WTC11 (cell line): ENCODE results near the gene MAX. TPM values are rescaled to one million over a fixed set of nuclear protein-coding genes. Genes with fewer than 3 reads are reported as not detected.

Experiments
- ATAC-seq: fragments of 200-7000 bp; cut with Tn5 transposase; 2 replicates; pipeline ENCODE4 v1.10.0; 2021; ENCODE audit warnings: mild to moderate bottlenecking, moderate library complexity
- CTCF ChIA-PET: fragments of 300-600 bp; sonication (Branson Sonifier 250); formaldehyde crosslinking; loops from one replicate; lab custom pipeline; 2021; ENCODE audit warnings: antibody characterized with exemption; lab: Charles Lee
- POLR2A ChIA-PET: fragments of 350-600 bp; sonication (Branson Sonifier 250); formaldehyde crosslinking; loops from one replicate; lab custom pipeline; 2021; ENCODE audit warnings: antibody characterized with exemption; lab: Charles Lee
- DNase-seq: peaks from one replicate; pipeline ENCODE4 v3.0.0; 2021; ENCODE audit warnings: low spot score
- H3K27ac Mint-ChIP-seq: 2 replicates; pipeline ENCODE4 v1.8.0; 2021; ENCODE audit warnings: mixed read lengths
- H3K27me3 Mint-ChIP-seq: 2 replicates; pipeline ENCODE4 v1.8.0; 2021; ENCODE audit warnings: low read depth, mild to moderate bottlenecking, moderate library complexity, mixed read lengths
- H3K36me3 Mint-ChIP-seq: 2 replicates; pipeline ENCODE4 v1.8.0; 2021; ENCODE audit warnings: mixed read lengths
- H3K4me1 Mint-ChIP-seq: 2 replicates; pipeline ENCODE4 v1.8.0; 2022; ENCODE audit warnings: mixed read lengths
- H3K4me3 Mint-ChIP-seq: 2 replicates; pipeline ENCODE4 v1.8.0; 2021; ENCODE audit warnings: mild to moderate bottlenecking, moderate library complexity, mixed read lengths
- H3K9me3 Mint-ChIP-seq: 2 replicates; pipeline ENCODE4 v1.8.0; 2021; ENCODE audit warnings: mixed read lengths
- ATF6 ChIP-seq: sonication (generic); formaldehyde crosslinking; IDR thresholded peaks from 2 replicates; pipeline ENCODE4 v1.8.1; 2023; ENCODE audit warnings: mild to moderate bottlenecking, missing genetic modification reagents
- ETV6 ChIP-seq: sonication (generic); formaldehyde crosslinking; IDR thresholded peaks from 2 replicates; pipeline ENCODE4 v1.8.1; 2022; ENCODE audit warnings: mild to moderate bottlenecking, missing genetic modification reagents
- JUN ChIP-seq: sonication (generic); formaldehyde crosslinking; IDR thresholded peaks from 2 replicates; pipeline ENCODE4 v1.8.0; 2023; ENCODE audit warnings: mild to moderate bottlenecking, missing genetic modification reagents
- MXD4 ChIP-seq: fragments of 250-450 bp; sonication (Bioruptor Pico); IDR thresholded peaks from 2 replicates; pipeline ENCODE4 v1.8.0; 2021; ENCODE audit warnings: mild to moderate bottlenecking, moderate library complexity, borderline replicate concordance
- NFE2L1 ChIP-seq: sonication (generic); formaldehyde crosslinking; IDR thresholded peaks from 2 replicates; pipeline ENCODE4 v1.8.1; 2023; ENCODE audit warnings: missing genetic modification reagents
- RORB ChIP-seq: fragments of 250-450 bp; sonication (Bioruptor Pico); IDR thresholded peaks from 2 replicates; pipeline ENCODE4 v1.9.0; 2021; ENCODE audit warnings: mild to moderate bottlenecking
- SMAD3 ChIP-seq: sonication (generic); formaldehyde crosslinking; IDR thresholded peaks from 2 replicates; pipeline ENCODE4 v1.8.0; 2022; ENCODE audit warnings: missing genetic modification reagents, mild to moderate bottlenecking, borderline replicate concordance
- TEAD4 ChIP-seq: sonication (generic); formaldehyde crosslinking; IDR thresholded peaks from 2 replicates; pipeline ENCODE4 v1.8.0; 2022; ENCODE audit warnings: mild to moderate bottlenecking, missing genetic modification reagents
- ZNF263 ChIP-seq: sonication (generic); formaldehyde crosslinking; IDR thresholded peaks from 2 replicates; pipeline ENCODE4 v1.8.1; 2022; ENCODE audit warnings: low read depth, mild to moderate bottlenecking, moderate library complexity, missing genetic modification reagents
- ZNF317 ChIP-seq: sonication (generic); formaldehyde crosslinking; IDR thresholded peaks from 2 replicates; pipeline ENCODE4 v1.8.1; 2023; ENCODE audit warnings: low read depth, mild to moderate bottlenecking, moderate library complexity, missing genetic modification reagents, borderline replicate concordance
- ZNF416 ChIP-seq: fragments of 250-450 bp; sonication (Bioruptor Pico); IDR thresholded peaks from 2 replicates; pipeline ENCODE4 v1.9.0; 2021; ENCODE audit warnings: mild to moderate bottlenecking, inconsistent platforms
- total RNA-seq: library from RNA; stranded (reverse); gene quantifications from 3 replicates; pipeline ENCODE4 v1.2.3, GENCODE V29; 2021
- TF ChIP-seq, protein P1 (sequence below): sonication (generic); formaldehyde crosslinking; IDR thresholded peaks from 2 replicates; pipeline ENCODE4 v1.8.1; 2022; ENCODE audit warnings: missing genetic modification reagents, borderline replicate concordance
- TF ChIP-seq, protein P2 (sequence below): fragments of 250-450 bp; sonication (Bioruptor Pico); IDR thresholded peaks from 2 replicates; pipeline ENCODE4 v1.9.0; 2021; ENCODE audit warnings: mild to moderate bottlenecking, borderline replicate concordance
- TF ChIP-seq, protein P3 (sequence below): sonication (generic); formaldehyde crosslinking; IDR thresholded peaks from 2 replicates; pipeline ENCODE4 v1.8.1; 2023; ENCODE audit warnings: mild to moderate bottlenecking, missing genetic modification reagents, moderate library complexity
- TF ChIP-seq, protein P4 (sequence below): fragments of 250-450 bp; sonication (Bioruptor Pico); IDR thresholded peaks from 2 replicates; pipeline ENCODE4 v1.9.0; 2021; ENCODE audit warnings: mild to moderate bottlenecking
- TF ChIP-seq, protein P5 (sequence below): sonication (generic); formaldehyde crosslinking; conservative IDR thresholded peaks from 2 replicates; pipeline ENCODE4 v1.8.1; 2022; ENCODE audit warnings: mild to moderate bottlenecking, missing genetic modification reagents
- TF ChIP-seq, protein P6 (sequence below): sonication (generic); formaldehyde crosslinking; IDR thresholded peaks from 2 replicates; pipeline ENCODE4 v1.8.1; 2023; ENCODE audit warnings: mild to moderate bottlenecking, missing genetic modification reagents, moderate library complexity
- TF ChIP-seq, protein P7 (sequence below): sonication (generic); formaldehyde crosslinking; IDR thresholded peaks from 2 replicates; pipeline ENCODE4 v1.8.0; 2022; ENCODE audit warnings: mild to moderate bottlenecking, missing genetic modification reagents
- TF ChIP-seq, protein P8 (sequence below): sonication (generic); formaldehyde crosslinking; IDR thresholded peaks from 2 replicates; pipeline ENCODE4 v1.8.0; 2022; ENCODE audit warnings: mild to moderate bottlenecking, missing genetic modification reagents

Gene MAX
- total RNA-seq, 1 experiment from 2014 or later: 58.5 TPM

DNA sequence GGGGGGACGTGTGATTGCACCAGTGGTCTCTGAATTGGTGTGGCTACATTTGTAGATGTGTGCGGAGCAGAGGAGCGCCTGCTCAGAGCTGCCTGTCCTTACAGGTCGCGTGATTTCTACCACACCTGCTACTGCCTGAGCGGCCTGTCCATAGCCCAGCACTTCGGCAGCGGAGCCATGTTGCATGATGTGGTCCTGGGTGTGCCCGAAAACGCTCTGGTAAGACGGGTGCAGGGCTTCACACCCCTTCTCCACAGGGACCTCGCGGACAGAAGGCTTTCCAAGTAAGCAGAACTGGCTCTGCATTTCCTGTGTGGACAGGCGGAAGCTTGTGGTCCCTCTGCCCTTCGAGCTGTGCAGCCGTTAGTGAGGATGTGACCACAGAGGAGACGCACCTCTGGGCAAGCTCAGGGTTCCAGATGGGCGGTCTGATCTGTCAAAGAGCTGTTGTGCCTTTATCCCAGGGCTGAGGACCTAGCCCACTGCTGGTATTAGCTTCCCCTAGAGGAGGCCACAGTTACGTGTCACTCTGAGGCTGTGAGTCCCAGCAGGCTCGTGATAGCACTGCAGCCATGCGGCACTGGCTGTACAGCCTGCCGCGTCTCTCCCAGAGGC, 47.7 kb downstream of the MAX start:
- DNase-seq (no peak), ATAC-seq (peak; percentile 81)
- H3K36me3 Mint-ChIP-seq: no peaks in the 10 kb centered on the region; the same call in 1 of the 2 replicates
- H3K27me3 Mint-ChIP-seq: no peaks in the 10 kb centered on the region
- ChIA-PET CTCF (interaction anchor here (0.5 kb wide), 1 partner anchor 193 kb away, joined by 4 read pairs; no protein-coding TSS in a partner anchor), POLR2A (no interaction called here)
- H3K4me1 Mint-ChIP-seq: peaks cover 3% of the 10 kb centered on the region; the same call in 1 of the 2 replicates
- no peak overlapping the region for H3K27ac Mint-ChIP-seq
- no peak for TF ChIP-seq TEAD4 (CRISPR knock-in tag)
- TF ChIP-seq MXD4 (CRISPR knock-in tag): no peak
- no peak for TF ChIP-seq ATF6 (CRISPR knock-in tag)
- TF ChIP-seq, protein P1, sequence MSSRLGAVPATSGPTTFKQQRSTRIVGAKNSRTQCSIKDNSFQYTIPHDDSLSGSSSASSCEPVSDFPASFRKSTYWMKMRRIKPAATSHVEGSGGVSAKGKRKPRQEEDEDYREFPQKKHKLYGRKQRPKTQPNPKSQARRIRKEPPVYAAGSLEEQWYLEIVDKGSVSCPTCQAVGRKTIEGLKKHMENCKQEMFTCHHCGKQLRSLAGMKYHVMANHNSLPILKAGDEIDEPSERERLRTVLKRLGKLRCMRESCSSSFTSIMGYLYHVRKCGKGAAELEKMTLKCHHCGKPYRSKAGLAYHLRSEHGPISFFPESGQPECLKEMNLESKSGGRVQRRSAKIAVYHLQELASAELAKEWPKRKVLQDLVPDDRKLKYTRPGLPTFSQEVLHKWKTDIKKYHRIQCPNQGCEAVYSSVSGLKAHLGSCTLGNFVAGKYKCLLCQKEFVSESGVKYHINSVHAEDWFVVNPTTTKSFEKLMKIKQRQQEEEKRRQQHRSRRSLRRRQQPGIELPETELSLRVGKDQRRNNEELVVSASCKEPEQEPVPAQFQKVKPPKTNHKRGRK (CRISPR knock-in tag): no peak
- TF ChIP-seq, protein P2, sequence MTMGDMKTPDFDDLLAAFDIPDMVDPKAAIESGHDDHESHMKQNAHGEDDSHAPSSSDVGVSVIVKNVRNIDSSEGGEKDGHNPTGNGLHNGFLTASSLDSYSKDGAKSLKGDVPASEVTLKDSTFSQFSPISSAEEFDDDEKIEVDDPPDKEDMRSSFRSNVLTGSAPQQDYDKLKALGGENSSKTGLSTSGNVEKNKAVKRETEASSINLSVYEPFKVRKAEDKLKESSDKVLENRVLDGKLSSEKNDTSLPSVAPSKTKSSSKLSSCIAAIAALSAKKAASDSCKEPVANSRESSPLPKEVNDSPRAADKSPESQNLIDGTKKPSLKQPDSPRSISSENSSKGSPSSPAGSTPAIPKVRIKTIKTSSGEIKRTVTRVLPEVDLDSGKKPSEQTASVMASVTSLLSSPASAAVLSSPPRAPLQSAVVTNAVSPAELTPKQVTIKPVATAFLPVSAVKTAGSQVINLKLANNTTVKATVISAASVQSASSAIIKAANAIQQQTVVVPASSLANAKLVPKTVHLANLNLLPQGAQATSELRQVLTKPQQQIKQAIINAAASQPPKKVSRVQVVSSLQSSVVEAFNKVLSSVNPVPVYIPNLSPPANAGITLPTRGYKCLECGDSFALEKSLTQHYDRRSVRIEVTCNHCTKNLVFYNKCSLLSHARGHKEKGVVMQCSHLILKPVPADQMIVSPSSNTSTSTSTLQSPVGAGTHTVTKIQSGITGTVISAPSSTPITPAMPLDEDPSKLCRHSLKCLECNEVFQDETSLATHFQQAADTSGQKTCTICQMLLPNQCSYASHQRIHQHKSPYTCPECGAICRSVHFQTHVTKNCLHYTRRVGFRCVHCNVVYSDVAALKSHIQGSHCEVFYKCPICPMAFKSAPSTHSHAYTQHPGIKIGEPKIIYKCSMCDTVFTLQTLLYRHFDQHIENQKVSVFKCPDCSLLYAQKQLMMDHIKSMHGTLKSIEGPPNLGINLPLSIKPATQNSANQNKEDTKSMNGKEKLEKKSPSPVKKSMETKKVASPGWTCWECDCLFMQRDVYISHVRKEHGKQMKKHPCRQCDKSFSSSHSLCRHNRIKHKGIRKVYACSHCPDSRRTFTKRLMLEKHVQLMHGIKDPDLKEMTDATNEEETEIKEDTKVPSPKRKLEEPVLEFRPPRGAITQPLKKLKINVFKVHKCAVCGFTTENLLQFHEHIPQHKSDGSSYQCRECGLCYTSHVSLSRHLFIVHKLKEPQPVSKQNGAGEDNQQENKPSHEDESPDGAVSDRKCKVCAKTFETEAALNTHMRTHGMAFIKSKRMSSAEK (CRISPR knock-in tag): no peak
- TF ChIP-seq ETV6 (CRISPR knock-in tag): no peak
- TF ChIP-seq ZNF263: no peak
- TF ChIP-seq, protein P3, sequence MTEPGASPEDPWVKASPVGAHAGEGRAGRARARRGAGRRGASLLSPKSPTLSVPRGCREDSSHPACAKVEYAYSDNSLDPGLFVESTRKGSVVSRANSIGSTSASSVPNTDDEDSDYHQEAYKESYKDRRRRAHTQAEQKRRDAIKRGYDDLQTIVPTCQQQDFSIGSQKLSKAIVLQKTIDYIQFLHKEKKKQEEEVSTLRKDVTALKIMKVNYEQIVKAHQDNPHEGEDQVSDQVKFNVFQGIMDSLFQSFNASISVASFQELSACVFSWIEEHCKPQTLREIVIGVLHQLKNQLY (CRISPR knock-in tag): no peak
- TF ChIP-seq, protein P4, sequence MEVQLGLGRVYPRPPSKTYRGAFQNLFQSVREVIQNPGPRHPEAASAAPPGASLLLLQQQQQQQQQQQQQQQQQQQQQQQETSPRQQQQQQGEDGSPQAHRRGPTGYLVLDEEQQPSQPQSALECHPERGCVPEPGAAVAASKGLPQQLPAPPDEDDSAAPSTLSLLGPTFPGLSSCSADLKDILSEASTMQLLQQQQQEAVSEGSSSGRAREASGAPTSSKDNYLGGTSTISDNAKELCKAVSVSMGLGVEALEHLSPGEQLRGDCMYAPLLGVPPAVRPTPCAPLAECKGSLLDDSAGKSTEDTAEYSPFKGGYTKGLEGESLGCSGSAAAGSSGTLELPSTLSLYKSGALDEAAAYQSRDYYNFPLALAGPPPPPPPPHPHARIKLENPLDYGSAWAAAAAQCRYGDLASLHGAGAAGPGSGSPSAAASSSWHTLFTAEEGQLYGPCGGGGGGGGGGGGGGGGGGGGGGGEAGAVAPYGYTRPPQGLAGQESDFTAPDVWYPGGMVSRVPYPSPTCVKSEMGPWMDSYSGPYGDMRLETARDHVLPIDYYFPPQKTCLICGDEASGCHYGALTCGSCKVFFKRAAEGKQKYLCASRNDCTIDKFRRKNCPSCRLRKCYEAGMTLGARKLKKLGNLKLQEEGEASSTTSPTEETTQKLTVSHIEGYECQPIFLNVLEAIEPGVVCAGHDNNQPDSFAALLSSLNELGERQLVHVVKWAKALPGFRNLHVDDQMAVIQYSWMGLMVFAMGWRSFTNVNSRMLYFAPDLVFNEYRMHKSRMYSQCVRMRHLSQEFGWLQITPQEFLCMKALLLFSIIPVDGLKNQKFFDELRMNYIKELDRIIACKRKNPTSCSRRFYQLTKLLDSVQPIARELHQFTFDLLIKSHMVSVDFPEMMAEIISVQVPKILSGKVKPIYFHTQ (CRISPR knock-in tag): no peak
- TF ChIP-seq, protein P5, sequence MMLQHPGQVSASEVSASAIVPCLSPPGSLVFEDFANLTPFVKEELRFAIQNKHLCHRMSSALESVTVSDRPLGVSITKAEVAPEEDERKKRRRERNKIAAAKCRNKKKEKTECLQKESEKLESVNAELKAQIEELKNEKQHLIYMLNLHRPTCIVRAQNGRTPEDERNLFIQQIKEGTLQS (CRISPR knock-in tag): no peak
- no peak for TF ChIP-seq ZNF416 (CRISPR knock-in tag)
- TF ChIP-seq RORB: no peak
- TF ChIP-seq, protein P6, sequence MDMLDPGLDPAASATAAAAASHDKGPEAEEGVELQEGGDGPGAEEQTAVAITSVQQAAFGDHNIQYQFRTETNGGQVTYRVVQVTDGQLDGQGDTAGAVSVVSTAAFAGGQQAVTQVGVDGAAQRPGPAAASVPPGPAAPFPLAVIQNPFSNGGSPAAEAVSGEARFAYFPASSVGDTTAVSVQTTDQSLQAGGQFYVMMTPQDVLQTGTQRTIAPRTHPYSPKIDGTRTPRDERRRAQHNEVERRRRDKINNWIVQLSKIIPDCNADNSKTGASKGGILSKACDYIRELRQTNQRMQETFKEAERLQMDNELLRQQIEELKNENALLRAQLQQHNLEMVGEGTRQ (CRISPR knock-in tag): no peak
- TF ChIP-seq, protein P7, sequence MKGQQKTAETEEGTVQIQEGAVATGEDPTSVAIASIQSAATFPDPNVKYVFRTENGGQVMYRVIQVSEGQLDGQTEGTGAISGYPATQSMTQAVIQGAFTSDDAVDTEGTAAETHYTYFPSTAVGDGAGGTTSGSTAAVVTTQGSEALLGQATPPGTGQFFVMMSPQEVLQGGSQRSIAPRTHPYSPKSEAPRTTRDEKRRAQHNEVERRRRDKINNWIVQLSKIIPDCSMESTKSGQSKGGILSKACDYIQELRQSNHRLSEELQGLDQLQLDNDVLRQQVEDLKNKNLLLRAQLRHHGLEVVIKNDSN (CRISPR knock-in tag): no peak
- TF ChIP-seq ZNF317 (CRISPR knock-in tag): no peak
- TF ChIP-seq SMAD3 (CRISPR knock-in tag): no peak
- TF ChIP-seq NFE2L1 (CRISPR knock-in tag): no peak
- TF ChIP-seq JUN (CRISPR knock-in tag): no peak
- TF ChIP-seq, protein P8, sequence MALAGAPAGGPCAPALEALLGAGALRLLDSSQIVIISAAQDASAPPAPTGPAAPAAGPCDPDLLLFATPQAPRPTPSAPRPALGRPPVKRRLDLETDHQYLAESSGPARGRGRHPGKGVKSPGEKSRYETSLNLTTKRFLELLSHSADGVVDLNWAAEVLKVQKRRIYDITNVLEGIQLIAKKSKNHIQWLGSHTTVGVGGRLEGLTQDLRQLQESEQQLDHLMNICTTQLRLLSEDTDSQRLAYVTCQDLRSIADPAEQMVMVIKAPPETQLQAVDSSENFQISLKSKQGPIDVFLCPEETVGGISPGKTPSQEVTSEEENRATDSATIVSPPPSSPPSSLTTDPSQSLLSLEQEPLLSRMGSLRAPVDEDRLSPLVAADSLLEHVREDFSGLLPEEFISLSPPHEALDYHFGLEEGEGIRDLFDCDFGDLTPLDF (CRISPR knock-in tag): no peak
- H3K4me3 Mint-ChIP-seq: no peak overlapping the region
- no peaks in the 10 kb centered on the region for H3K9me3 Mint-ChIP-seq
